ENCODE data around the gene PALS2. TPM values are rescaled to one million over a fixed set of nuclear protein-coding genes. Genes with fewer than 3 reads are reported as not detected.

The PALS2 gene
- total and polyA plus RNA-seq, 2 of the 13 experiments (the other 11 are each of a cell fraction or from before 2014, with no cell fraction given), result 3.1 to 21.9 TPM

GRCh38 chr7:24602860-24603456 is 29.7 kb downstream of the PALS2 start:
- ChIA-PET POLR2A (no interaction called here), CTCF (ENCODE audit: low intra/inter-chr PET ratio, low total read pairs) (no interaction called here)
- Histone ChIP-seq H4K20me1 (ENCODE audit: insufficient read depth, low read length) (no peaks in the 10 kb centered on the region), H3K4me2 (ENCODE audit: low read depth, low read length) (no peak overlapping the region), H3K36me3 (replicated peaks in 1 of 2; ENCODE audit: control insufficient read depth in 1 of 2, insufficient read depth in 2 of 2, low read length in 2 of 2) (no peaks in the 10 kb centered on the region), H3K9me3 (ENCODE audit: low read length) (no peaks in the 10 kb centered on the region; the same call in 1 of the 2 replicates), H3K4me1 (ENCODE audit: insufficient read depth, low read length) (no peaks in the 10 kb centered on the region), H3K79me2 (ENCODE audit: insufficient read depth, low read length) (no peaks in the 10 kb centered on the region), H3K27me3 (ENCODE audit: control insufficient read depth in 1 of 2, insufficient read depth in 2 of 2, low read length in 2 of 2) (no peaks in the 10 kb centered on the region), H2AFZ (ENCODE audit: low read length) (no peak overlapping the region), H3K4me3 (replicated peaks in 1 of 3; ENCODE audit: insufficient read depth in 1 of 3, low read depth in 2 of 3, low read length in 3 of 3) (no peak overlapping the region), H3K9ac (ENCODE audit: insufficient read depth, low read depth, low read length) (no peak overlapping the region), H3K27ac (ENCODE audit: extremely low read length, insufficient read depth, low read length) (no peak overlapping the region)
- intact Hi-C loops (cut with micrococcal nuclease; ENCODE audit: unreplicated experiment), result no loop called here
- ATAC-seq (no peak), FAIRE-seq (no peak), DNase-seq (ENCODE audit: low spot score) (no peak)
- TF ChIP-seq HOXA3 (CRISPR knock-in tag; IDR thresholded peaks at IDR 0.05) (no peak), ZNF282 (IDR thresholded peaks at IDR 0.05; ENCODE audit: partially characterized antibody) (no peak), ZNF12 (CRISPR knock-in tag; IDR thresholded peaks at IDR 0.05) (peak; percentile 75), ZNF343 (CRISPR knock-in tag; IDR thresholded peaks at IDR 0.05) (no peak)
- in situ Hi-C loops (cut with HindIII; ENCODE audit: extremely low pct_ligation_motif_present, low pct_unique_long_range_greater_than_20kb), result no loop called here
- BruUV-seq (replicated peaks), result no TSS peak

- Histone ChIP-seq H3K36me3 (replicated peaks in 1 of 2; ENCODE audit: control insufficient read depth in 1 of 2, insufficient read depth in 2 of 2, low read length in 2 of 2) (no peaks in the 10 kb centered on the region), H4K20me1 (ENCODE audit: insufficient read depth, low read length) (no peaks in the 10 kb centered on the region), H3K4me3 (replicated peaks in 1 of 3; ENCODE audit: insufficient read depth in 1 of 3, low read depth in 2 of 3, low read length in 3 of 3) (no peak overlapping the region), H2AFZ (ENCODE audit: low read length) (no peak overlapping the region), H3K27ac (ENCODE audit: extremely low read length, insufficient read depth, low read length) (no peak overlapping the region), H3K4me2 (ENCODE audit: low read depth, low read length) (no peak overlapping the region), H3K9me3 (ENCODE audit: low read length) (no peaks in the 10 kb centered on the region; the same call in 1 of the 2 replicates), H3K4me1 (ENCODE audit: insufficient read depth, low read length) (no peaks in the 10 kb centered on the region), H3K79me2 (ENCODE audit: insufficient read depth, low read length) (no peaks in the 10 kb centered on the region), H3K27me3 (ENCODE audit: control insufficient read depth in 1 of 2, insufficient read depth in 2 of 2, low read length in 2 of 2) (no peaks in the 10 kb centered on the region), H3K9ac (ENCODE audit: insufficient read depth, low read depth, low read length) (no peak overlapping the region)
- TF ChIP-seq GTF3A (CRISPR knock-in tag; conservative IDR thresholded peaks at IDR 0.05) (no peak), HDAC1 (CRISPR knock-in tag; IDR thresholded peaks at IDR 0.05) (no peak), SAP130 (CRISPR knock-in tag; IDR thresholded peaks at IDR 0.05; ENCODE audit: low read depth) (no peak), ZNF143 (CRISPR knock-in tag; IDR thresholded peaks at IDR 0.05) (no peak), CREB3 (CRISPR knock-in tag; IDR thresholded peaks at IDR 0.05) (no peak), SNAI1 (CRISPR knock-in tag; IDR thresholded peaks at IDR 0.05; ENCODE audit: borderline replicate concordance) (no peak), NFKBIZ (CRISPR knock-in tag; IDR thresholded peaks at IDR 0.05) (no peak)
- ChIA-PET CTCF (ENCODE audit: low intra/inter-chr PET ratio, low total read pairs) (no interaction called here), POLR2A (no interaction called here)
- no peak for ATAC-seq
- no peak for FAIRE-seq
- DNase-seq (ENCODE audit: low spot score), result no peak
- in situ Hi-C loops (cut with HindIII; ENCODE audit: extremely low pct_ligation_motif_present, low pct_unique_long_range_greater_than_20kb), result no loop called here
- WGBS (ENCODE audit: low lambda C conversion rate), result 78% methylated on average over 1 of the region's 3 CpGs
- intact Hi-C loops (cut with micrococcal nuclease; ENCODE audit: unreplicated experiment), result no loop called here
- BruUV-seq (replicated peaks), result no TSS peak
These were observed 31.4 kb downstream of the PALS2 start for GRCh38 chr7:24604630-24605029.
